Left ventricle myocardium superior (tissue), 1 donor: Measurements from ENCODE around the gene ADGRV1. TPM values are rescaled to one million over a fixed set of nuclear protein-coding genes. Genes with fewer than 3 reads are reported as not detected.

Experiments
- ATAC-seq: fragments of 200-7000 bp; cut with Tn5 transposase; one replicate; pipeline ENCODE4 v1.9.1; 2020; ENCODE audit warnings: mild to moderate bottlenecking, moderate library complexity
- DNase-seq: peaks from one replicate; pipeline ENCODE4 v3.0.0-alpha.2; 2020
- intact Hi-C: fragments of 100-400 bp; cut with micrococcal nuclease; formaldehyde crosslinking; loops from one replicate; pipeline ENCODE4 v1.11.0; 2022
- total RNA-seq: library from RNA; stranded (reverse); fragmentation: NEBNext Ultra II Directional; extraction: Animal tissue kit (Norgen Biotek cat#: 25700); gene quantifications from one replicate; pipeline ENCODE4 v1.2.1, GENCODE V29; 2021
- donor health status: DM: no; HTN: yes; CAD: no; lungs with severe emphysema.

Gene ADGRV1
- total RNA-seq, 1 donor from 2014 or later, result not detected

DNA sequence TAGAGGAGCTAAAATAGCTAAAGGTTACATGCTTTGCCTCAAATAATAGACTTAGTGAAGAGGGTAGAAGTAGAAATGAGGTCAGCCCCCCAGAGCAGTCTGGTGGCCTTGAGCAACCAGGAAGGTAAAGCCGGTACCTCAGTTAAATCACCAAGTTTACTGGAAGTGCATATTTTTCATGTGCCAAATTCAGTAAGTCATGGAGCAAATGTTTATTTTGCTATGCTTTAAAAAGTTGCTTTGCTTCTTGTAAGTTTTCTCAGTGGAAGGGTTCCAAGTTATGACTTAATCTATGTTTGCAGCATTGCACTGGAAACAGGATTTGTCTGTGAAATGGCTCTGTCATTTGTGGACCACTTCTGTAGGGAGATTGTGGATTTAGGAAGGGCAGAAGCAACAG is 567.9 kb downstream of the ADGRV1 start:
- no peak for DNase-seq
- intact Hi-C loops, result no loop called here
- ATAC-seq, result peak; percentile 72

- peak; percentile 17 for ATAC-seq
- intact Hi-C loops, result no loop called here
- DNase-seq, result no peak
Observed at GRCh38 chr5:91126888-91127287, 568.3 kb downstream of the ADGRV1 start.

DNA sequence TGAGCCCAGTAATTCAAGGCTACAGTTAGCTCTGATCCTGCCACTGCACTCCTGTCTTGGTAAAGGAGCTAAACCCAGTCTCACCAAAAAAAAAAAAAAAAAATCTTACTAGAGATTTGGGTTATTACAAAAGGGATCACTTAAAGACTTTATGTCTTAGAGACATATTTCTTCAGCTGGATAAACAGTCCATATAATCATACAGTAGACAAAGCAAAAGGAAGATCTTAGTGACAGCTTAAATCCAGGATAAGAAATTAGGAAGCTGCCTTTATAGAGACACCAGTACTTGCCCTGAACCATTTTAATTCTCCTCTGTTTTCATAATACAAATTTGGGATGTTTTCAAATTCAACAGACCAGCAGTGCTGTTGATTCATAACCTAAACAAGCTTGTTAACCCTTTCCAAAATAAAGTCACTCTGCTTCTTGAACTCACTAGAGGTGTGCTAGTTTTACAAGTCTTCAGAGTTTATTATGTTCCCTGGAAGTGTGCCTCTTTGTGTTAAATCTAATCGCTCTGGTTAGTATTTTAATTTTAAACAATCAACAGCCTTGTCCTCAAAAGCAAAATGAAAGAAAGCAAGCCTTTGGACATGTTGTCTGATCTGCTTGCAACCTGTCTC is 569.0 kb downstream of the ADGRV1 start:
- intact Hi-C loops, result no loop called here
- no peak for ATAC-seq
- no peak for DNase-seq

DNA sequence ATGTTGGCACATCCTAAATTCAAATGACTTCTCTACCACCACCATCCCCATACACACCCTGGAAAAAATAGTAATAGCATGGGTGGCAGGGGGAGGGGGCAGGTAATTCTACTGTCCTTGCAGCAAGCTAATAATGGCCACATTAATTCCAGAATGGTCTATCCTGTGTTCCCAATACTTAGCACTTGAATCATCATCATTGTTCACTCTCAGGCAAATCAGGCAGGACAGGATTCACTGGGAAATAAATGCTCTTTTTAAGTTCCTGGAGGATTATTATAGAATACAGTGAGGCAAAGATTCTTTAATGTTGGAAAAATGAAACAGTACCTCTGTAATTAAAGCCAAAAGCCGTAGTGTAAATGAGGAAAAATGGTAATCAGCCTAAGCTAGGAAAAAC is 570.0 kb downstream of the ADGRV1 start:
- intact Hi-C loops, result no loop called here
- ATAC-seq (no peak), DNase-seq (no peak)

- intact Hi-C loops, result no loop called here
- no peak for ATAC-seq
Observed at GRCh38 chr5:91129748-91130147, 571.2 kb downstream of the ADGRV1 start.

DNA sequence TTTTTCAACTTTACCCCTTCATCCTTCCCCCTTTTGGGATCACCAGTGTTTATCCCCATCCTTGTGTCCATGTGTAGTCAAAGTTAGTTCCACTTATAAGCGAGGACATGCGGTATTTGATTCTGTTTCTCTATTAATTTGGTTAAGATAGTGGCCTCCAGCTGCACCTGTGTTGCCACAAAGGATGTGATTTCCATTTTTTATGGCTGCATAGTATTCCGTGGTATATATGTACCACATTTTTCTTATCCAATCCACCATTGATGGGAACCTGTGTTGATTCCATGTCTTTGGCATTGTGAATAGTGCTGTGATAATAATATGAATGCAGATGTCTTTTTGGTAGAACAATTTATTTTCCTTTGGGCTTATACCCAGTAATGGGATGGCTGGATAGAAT is 572.2 kb downstream of the ADGRV1 start:
- intact Hi-C loops, result no loop called here
- no peak for DNase-seq
- ATAC-seq, result no peak

More at GRCh38 chr5:91129748-91130147, 571.2 kb downstream of the ADGRV1 start:
- no peak for DNase-seq

- intact Hi-C loops, result no loop called here
- ATAC-seq (no peak), DNase-seq (no peak)
Observed at GRCh38 chr5:91132550-91132949, 574.0 kb downstream of the ADGRV1 start.

DNA sequence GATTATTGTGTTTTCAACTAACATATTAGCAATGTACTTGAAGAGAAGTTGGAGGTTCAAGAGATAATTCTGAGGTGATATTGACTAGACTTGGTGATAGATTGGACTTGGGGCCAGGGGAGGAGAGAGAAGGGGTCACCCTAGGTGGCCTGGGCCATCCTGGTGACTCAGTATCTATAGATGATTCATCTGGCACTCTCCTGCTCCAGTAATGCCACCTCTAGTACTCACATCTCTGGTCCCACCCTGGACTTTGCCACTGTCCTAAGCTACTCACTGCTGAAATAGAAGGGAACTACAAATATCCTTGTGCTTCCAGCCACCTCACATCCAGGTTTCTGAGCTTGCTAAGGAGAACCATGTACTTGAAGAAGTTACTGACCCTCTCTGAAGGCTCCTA is 574.6 kb downstream of the ADGRV1 start:
- DNase-seq, result no peak
- no peak for ATAC-seq
- intact Hi-C loops, result no loop called here

- intact Hi-C loops, result no loop called here
- DNase-seq, result no peak
- no peak for ATAC-seq
Observed at GRCh38 chr5:91135475-91136248, 577.1 kb downstream of the ADGRV1 start.

GRCh38 chr5:91136271-91136670 is 577.7 kb downstream of the ADGRV1 start:
- intact Hi-C loops, result no loop called here

DNA sequence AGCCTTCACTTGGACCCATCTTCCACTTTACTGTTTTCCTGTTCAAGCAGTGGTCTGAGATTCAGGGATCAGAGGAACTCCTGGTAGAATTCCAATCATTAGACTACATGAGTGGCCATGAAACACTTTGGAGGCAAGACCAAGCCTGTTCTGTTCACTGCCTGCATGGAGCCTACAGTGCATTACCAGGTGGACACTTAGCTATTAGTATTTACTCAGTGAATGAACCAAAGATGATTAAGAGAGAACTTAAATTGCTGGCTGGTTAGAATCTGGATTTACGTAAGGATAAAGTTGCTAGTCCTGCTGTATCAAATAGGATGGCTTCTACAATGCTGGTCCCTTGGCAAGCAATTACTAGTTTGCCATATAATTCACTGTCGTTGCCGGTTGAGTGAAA is 579.0 kb downstream of the ADGRV1 start:
- no peak for DNase-seq
- intact Hi-C loops, result no loop called here
- no peak for ATAC-seq

More at GRCh38 chr5:91136271-91136670, 577.7 kb downstream of the ADGRV1 start:
- DNase-seq (no peak), ATAC-seq (no peak)

GRCh38 chr5:91139572-91140200 is 581.1 kb downstream of the ADGRV1 start:
- DNase-seq, result no peak

GRCh38 chr5:91140657-91141056 is 582.1 kb downstream of the ADGRV1 start:
- intact Hi-C loops, result no loop called here
- DNase-seq (no peak), ATAC-seq (no peak)

More at GRCh38 chr5:91139572-91140200, 581.1 kb downstream of the ADGRV1 start:
- intact Hi-C loops, result no loop called here
- ATAC-seq, result peak; percentile 72

DNA sequence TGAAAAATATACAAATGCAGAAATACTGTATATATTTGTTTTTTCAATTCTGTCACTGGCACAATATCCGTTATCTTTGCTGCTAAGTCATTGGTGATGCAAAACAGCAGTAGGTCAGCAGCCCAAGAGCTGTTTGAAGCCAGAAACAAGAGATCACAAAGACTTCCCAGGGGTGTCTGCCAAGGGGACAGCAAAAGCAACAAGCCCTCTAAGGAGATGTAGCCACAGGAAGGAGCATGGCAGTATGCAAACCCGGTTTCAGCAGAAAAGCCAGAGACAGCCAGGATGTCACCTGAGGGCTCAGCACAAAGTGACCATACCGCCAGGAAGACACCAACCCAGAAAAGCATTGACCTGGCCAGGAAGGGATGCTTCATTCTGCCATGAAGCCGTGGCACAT is 583.0 kb downstream of the ADGRV1 start:
- ATAC-seq, result no peak
- no peak for DNase-seq
- intact Hi-C loops, result no loop called here

DNA sequence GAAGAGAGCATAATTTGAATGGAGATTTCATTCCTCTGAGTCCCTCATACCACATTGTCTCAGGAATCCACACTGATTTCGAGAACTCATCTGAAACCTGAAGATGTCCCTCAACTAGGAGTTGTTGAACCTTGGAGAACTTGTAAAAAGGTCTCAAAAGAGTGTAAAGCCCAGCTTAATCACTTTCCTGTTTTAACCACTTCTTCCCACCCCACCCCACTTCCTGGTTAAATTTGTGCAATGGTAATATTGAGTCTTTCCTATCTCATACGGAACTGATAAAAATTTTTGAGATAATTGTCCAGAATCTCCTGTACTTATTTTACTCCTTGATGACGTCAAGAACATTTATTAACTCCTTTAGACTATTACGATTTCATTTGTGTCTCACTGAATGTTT is 583.8 kb downstream of the ADGRV1 start:
- ATAC-seq (no peak), DNase-seq (no peak)
- intact Hi-C loops, result no loop called here

DNA sequence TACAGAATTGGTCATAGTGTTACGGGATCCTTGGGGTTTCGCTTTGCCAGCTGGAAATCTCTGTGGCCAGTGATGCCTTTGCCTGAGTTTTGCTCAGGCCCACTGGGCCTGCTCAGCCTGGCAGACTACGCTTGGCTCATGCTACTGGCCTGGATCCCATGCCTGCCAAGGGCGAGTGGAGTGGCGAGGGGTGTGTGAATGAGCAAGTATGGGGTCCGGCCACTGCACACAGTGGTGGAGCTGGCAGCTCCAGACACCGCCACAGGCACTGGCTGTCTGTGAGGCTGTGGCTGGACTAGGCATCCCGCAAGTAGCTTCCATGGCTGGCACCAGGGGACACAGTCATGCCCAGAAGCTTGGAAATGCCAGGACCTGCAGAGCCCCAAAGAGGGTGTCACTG is 584.2 kb downstream of the ADGRV1 start:
- intact Hi-C loops, result no loop called here
- no peak for ATAC-seq
- DNase-seq, result no peak

- intact Hi-C loops, result no loop called here
- ATAC-seq (no peak), DNase-seq (no peak)
Observed at GRCh38 chr5:91143840-91144239, 585.2 kb downstream of the ADGRV1 start.

DNA sequence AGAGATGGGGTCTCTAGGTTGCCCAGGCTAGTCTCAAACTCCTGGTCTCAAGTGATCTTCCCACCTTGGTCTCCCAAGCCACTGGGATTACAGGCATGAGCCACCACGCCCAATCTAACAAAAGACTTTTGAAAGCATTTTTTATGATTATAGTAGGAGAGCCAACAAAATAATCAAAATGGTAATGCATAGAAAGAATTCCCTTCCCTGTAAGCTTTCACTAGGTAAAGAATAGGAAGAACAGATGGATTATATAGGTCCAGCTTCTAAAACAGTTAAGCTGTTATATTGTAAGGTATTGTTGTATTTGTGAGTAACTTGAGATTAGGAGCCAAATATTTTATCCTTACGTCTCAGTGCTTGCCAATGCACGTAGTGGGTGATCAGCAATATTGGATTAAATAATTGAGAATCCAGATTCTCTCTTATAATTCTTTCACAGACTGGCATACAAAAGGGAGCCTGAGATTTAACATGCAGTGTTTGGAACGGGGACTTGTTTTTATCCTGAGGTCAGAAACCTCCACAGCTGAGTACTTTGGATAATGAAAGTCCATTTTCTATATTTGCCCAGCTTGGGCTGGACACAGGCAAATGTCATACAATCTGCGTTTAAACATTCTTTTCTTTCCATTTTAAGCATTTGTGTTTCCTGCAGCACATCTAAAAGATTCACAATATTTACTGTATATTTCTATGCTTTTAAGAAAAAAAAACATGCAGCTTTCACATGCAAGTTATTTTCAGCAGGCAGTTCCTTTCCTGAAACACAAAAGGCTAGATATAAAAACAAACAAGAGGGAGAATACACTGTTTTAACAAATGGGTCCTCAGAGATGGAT is 586.1 kb downstream of the ADGRV1 start:
- DNase-seq (no peak), ATAC-seq (peak; percentile 54)
- intact Hi-C loops, result no loop called here

DNA sequence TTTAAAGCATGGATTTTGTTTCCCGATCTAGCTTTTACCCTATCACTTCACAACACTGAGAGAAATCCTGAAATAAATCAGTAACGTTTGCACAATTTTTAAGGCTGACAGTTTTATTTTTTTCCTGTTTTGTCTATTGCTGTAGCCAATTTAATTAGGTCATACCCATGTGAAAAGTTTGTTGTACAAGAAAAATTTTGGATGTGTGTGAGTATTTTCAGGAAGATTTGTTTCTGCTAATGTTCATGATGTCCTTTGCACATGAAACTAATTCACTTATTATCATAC is 586.7 kb downstream of the ADGRV1 start:
- ATAC-seq (peak; percentile 65), DNase-seq (no peak)
- intact Hi-C loops, result no loop called here

DNA sequence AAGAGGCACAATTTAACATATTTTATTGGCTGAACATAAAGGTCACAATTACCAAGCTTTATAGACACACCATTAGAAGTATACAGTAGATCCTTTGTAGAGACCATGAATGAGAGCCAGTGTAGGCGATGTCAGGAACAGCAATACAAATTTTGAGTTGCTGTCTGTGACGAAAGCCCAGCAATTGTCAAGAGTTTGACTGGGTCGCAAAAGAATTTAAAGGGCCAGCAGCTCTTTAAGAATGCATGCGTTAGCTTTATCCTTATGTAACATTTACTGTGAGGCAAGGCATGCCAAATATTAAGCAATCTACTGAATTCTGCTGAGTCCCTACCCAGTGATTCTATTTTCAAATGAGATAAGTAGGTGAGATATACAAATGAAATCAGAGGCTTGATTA is 587.6 kb downstream of the ADGRV1 start:
- ATAC-seq (peak; percentile 23), DNase-seq (no peak)
- intact Hi-C loops, result no loop called here
